Omental fat pad (tissue), 4 donors: ENCODE measurements around the gene SCD5. TPM values are rescaled to one million over a fixed set of nuclear protein-coding genes. Genes with fewer than 3 reads are reported as not detected.

Experiments used
- ATAC-seq: fragments of 150-250 bp; one replicate; pipeline ENCODE4 v1.9.1; 2016; ENCODE audit warnings: mild to moderate bottlenecking, moderate library complexity; ENCODE audit not compliant: low FRiP score
- DNase-seq: peaks from one replicate; pipeline ENCODE4 v3.0.0-alpha.2; 2019; ENCODE audit warnings: low spot score
- total RNA-seq, 4 donors: library from RNA; depleted of rRNA; stranded (reverse); fragments of >200 nt; gene quantifications; one replicate each; pipeline ENCODE4 v1.1.0, GENCODE V29; 2016
- TF ChIP-seq, protein P1 (sequence below), 3 donors: fragments of 450-650 bp; IDR thresholded peaks; one replicate each; pipeline ENCODE4 v1.5.1; 2016 to 2017; ENCODE audit warnings: antibody characterized with exemption in 3 of 3, mild to moderate bottlenecking in 3 of 3, moderate library complexity in 2 of 3

The SCD5 gene
- total RNA-seq, 4 donors from 2014 or later, result 6.7 to 19.9 (median 13.5) TPM

DNA sequence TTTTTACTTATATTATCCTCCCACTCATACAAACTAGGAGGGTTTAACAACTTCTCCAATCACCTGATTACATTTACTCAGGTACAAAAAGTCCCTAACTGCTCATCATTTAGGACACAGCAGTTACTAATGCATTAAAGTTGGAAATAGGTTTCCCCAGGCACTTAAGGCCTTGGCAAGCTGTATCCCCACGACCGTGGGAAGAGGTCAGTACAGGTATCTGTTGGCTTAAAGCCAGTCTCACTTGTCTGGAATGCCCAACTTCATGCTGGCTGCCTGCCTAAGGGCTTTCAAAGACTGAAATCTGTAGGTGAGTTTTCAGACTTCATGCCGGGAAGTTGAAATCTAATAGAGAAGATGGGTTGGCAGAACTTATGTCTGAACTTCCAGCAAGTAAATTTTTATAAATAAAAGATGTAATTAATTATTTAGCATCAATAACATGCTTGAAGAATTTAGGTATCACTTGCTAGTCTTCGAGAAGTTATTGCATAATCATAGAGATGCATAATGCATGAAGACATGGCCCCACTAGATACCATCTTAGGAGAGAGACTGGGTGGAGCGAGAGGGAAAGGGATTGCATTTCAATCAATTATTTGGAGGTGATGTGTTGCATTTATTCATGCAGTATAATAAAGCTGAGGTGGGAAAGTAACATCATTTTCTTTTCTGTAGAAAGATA is 54.2 kb downstream of the SCD5 start:
- ATAC-seq (no peak), DNase-seq (no peak)
- TF ChIP-seq, protein P1, sequence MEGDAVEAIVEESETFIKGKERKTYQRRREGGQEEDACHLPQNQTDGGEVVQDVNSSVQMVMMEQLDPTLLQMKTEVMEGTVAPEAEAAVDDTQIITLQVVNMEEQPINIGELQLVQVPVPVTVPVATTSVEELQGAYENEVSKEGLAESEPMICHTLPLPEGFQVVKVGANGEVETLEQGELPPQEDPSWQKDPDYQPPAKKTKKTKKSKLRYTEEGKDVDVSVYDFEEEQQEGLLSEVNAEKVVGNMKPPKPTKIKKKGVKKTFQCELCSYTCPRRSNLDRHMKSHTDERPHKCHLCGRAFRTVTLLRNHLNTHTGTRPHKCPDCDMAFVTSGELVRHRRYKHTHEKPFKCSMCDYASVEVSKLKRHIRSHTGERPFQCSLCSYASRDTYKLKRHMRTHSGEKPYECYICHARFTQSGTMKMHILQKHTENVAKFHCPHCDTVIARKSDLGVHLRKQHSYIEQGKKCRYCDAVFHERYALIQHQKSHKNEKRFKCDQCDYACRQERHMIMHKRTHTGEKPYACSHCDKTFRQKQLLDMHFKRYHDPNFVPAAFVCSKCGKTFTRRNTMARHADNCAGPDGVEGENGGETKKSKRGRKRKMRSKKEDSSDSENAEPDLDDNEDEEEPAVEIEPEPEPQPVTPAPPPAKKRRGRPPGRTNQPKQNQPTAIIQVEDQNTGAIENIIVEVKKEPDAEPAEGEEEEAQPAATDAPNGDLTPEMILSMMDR (IDR thresholded peaks at IDR 0.05), result no peak

DNA sequence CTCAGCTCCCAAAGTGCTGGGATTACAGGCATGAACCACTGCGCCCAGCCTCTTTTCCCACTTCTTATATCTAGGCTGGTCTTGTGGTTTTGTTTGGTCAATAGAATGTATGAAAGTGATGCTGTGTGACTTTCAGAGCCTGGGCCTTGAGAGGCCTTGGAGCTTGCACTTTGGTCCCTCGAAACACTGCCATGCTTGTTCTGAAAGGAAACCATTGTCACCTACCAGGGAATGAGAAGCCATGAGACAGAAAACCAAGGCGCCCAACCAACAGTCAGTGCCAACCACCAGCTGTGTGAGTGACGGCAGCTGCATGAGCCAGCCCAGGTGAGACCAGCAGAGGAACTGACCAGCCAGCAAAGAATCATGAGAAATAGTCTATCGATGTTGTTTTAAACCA is 57.4 kb downstream of the SCD5 start:
- no peak for ATAC-seq
- DNase-seq, result no peak
- TF ChIP-seq, protein P1 (IDR thresholded peaks at IDR 0.05), result no peak

DNA sequence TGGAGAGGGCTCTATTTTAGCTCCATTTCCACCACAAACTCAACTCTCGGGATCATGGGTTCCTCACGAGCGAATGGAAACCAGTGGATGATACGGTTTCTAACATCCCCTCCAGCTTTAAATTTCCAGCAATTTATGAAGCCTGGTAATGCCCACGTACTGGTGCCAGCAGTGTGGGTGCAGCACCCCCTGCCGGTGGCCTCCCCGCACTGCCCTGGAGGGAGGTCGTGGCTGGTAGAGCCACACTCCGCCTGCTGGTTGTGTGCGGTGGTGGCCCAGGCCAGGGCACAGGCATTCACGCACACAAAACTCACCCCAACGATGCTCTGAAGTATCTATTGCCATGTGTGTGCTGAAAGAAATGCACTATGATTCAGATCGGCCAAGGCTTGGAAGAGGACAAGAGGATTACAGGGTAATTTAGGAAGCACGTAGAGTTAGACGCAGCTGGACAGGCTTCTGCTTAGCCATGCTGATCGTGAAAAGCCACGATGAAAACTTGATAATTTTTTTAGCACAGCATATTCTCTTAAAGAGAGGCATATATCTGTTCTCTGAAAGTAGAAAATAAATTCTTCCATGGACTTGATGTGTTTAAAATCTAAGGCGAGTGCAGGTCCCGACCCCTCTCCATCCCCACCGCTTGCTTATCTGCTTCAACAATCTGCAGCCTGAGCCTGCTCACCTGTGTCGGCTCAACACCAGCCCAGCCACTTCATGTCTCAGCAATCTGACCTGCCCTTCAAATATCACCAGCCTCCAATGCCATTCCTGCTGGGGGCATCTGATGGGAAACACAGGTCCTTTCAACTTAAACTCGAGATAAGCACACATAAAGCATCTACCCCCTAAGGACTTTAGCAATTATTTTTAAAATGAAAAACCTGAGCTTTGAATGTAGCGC is 59.1 kb downstream of the SCD5 start:
- TF ChIP-seq, protein P1 (IDR thresholded peaks at IDR 0.05), result peak in 2 of 3 donors; percentile 82 to 93
- DNase-seq (peak; percentile 47), ATAC-seq (peak; percentile 88)

DNA sequence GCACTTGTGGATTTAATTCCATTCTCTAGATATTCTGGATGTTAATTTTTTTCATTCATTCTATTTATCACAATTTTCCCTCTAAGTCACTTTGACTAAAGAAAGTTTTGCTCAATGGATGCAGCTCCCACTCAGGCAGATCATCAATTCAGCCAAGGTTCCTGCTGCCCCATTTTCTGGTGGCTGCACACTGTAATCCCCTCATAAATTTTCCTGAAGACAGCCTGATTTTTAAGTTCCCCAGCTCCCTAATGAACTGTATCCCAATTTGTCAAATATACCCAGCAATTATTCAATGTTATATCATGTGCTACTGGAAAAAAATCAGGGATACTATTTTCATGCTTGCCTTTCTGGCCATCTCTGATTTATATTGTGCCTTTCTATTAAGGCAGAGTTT is 61.2 kb downstream of the SCD5 start:
- TF ChIP-seq, protein P1 (IDR thresholded peaks at IDR 0.05), result no peak
- ATAC-seq (no peak), DNase-seq (no peak)

DNA sequence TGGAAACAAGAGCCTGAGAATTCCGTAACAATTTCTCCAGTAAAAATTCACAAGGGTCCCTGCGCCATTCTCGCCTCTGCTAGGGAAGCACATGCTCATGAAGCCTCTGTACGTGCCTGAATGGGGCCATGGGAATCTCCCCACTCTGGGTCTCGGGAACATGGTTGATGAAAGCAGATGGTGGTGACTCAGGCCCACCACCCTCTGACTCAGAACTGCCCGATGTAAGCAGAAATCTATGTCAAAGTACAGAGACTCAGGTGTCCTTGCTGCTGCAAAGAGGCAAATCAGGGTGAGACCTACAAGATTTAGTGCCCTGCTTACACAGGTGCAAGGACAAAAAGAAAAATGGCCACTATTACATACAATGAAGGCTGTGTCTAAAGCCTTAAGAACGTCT is 65.0 kb downstream of the SCD5 start:
- DNase-seq (no peak), ATAC-seq (no peak)
- TF ChIP-seq, protein P1 (IDR thresholded peaks at IDR 0.05), result no peak

DNA sequence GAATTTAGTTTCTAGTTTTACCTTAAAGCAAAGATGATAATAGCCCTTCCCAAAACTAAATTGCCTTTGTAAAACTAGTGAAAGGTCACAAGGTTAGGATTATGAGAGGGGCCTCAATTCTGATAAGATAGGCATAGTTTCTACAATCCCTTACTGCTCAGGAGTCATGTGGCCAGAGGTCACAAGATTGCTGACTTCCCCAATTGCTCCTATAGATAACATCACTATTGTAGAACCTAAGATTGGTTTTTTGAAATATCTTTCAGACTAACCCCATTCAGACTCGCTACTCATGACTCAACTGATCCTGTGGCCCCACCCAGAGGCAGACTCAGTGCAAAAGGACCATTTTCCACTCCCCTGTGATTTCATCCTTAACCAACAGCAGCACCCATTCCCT is 70.3 kb downstream of the SCD5 start:
- TF ChIP-seq, protein P1 (IDR thresholded peaks at IDR 0.05), result no peak
- no peak for ATAC-seq
- DNase-seq, result no peak
